HCT116 (cell line): ENCODE results near the gene M6PR.

Experiments used
- CEBPB ChIP-seq: IDR thresholded peaks from 2 replicates; pipeline ENCODE4 v1.6.1; 2012; ENCODE audit warnings: low read depth
- POLR2AphosphoS5 ChIP-seq: IDR thresholded peaks from 2 replicates; pipeline ENCODE4 v1.6.1; 2011; ENCODE audit warnings: mild to moderate bottlenecking, low read depth, low read length, moderate library complexity
- RAD21 ChIP-seq: IDR thresholded peaks from 2 replicates; pipeline ENCODE4 v1.6.1; 2012; ENCODE audit warnings: low read depth, mild to moderate bottlenecking
- SIN3A ChIP-seq: IDR thresholded peaks from 2 replicates; pipeline ENCODE4 v1.6.1; 2012; ENCODE audit warnings: low read depth
- TF ChIP-seq, protein P1 (sequence below), 3 experiments: fragments of 200-600 bp in 1 of 3; sonication (generic) in 1 of 3; IDR thresholded peaks in 2 of 3; conservative IDR thresholded peaks in 1 of 3; 2 replicates each; pipeline ENCODE4 v1.5.1; 2012 to 2017; ENCODE audit warnings: low read depth in 2 of 3, low read length in 2 of 3, antibody characterized with exemption in 1 of 3, borderline replicate concordance in 1 of 3, control low read depth in 1 of 3, mild to moderate bottlenecking in 1 of 3, mixed read lengths in 1 of 3, mixed run types in 1 of 3, moderate library complexity in 1 of 3; ENCODE audit not compliant: insufficient read depth in 1 of 3
- TF ChIP-seq, protein P2 (sequence below): IDR thresholded peaks from 2 replicates; pipeline ENCODE4 v1.6.1; 2012

- TF ChIP-seq, protein P1, sequence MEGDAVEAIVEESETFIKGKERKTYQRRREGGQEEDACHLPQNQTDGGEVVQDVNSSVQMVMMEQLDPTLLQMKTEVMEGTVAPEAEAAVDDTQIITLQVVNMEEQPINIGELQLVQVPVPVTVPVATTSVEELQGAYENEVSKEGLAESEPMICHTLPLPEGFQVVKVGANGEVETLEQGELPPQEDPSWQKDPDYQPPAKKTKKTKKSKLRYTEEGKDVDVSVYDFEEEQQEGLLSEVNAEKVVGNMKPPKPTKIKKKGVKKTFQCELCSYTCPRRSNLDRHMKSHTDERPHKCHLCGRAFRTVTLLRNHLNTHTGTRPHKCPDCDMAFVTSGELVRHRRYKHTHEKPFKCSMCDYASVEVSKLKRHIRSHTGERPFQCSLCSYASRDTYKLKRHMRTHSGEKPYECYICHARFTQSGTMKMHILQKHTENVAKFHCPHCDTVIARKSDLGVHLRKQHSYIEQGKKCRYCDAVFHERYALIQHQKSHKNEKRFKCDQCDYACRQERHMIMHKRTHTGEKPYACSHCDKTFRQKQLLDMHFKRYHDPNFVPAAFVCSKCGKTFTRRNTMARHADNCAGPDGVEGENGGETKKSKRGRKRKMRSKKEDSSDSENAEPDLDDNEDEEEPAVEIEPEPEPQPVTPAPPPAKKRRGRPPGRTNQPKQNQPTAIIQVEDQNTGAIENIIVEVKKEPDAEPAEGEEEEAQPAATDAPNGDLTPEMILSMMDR (IDR thresholded peaks at IDR 0.05 in 2 of 3, conservative IDR thresholded peaks at IDR 0.05 in 1 of 3; ENCODE audit: borderline replicate concordance in 1 of 3, insufficient read depth in 1 of 3, low read depth in 2 of 3, low read length in 2 of 3), result no peak
- TF ChIP-seq SIN3A, result no peak
- TF ChIP-seq, protein P2, sequence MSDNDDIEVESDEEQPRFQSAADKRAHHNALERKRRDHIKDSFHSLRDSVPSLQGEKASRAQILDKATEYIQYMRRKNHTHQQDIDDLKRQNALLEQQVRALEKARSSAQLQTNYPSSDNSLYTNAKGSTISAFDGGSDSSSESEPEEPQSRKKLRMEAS, result no peak
- TF ChIP-seq CEBPB, result no peak
- no peak for TF ChIP-seq POLR2AphosphoS5
- no peak for TF ChIP-seq RAD21
Observed at GRCh38 chr12:8894986-8895385, 54.5 kb downstream of the M6PR start.
